ENCODE results near the gene DRD2.

GRCh38 chr11:113487622-113488021 lies 12.4 kb upstream of the DRD2 start:
- TF ChIP-seq SUZ12 (IDR thresholded peaks at IDR 0.05; ENCODE audit: extremely low read depth, insufficient read depth, insufficient read length) = no peak
- TF ChIP-seq ZNF274 (IDR thresholded peaks at IDR 0.05; ENCODE audit: low read depth, low read length) = no peak
- TF ChIP-seq YY1 (IDR thresholded peaks at IDR 0.05; ENCODE audit: insufficient read depth, insufficient read length) = no peak
